PC-3 (cell line): ENCODE results near the gene BBS7. TPM values are rescaled to one million over a fixed set of nuclear protein-coding genes. Genes with fewer than 3 reads are reported as not detected.

ENCODE experiments used
- ATAC-seq: fragments of 200-7000 bp; cut with Tn5 transposase; 2 replicates; pipeline ENCODE4 v1.9.1; 2020; ENCODE audit warnings: mild to moderate bottlenecking, moderate library complexity
- BruUV-seq: library from RNA; stranded (reverse); fragments of 400-500 nt; replicated peaks from 2 replicates; lab custom pipeline; 2021; lab: Mats Ljungman, UMichigan
- CTCF ChIA-PET: fragments of 300-600 bp; sonication (Branson Sonifier 250); formaldehyde crosslinking; loops from one replicate; lab custom pipeline; 2022; ENCODE audit warnings: antibody characterized with exemption; lab: Charles Lee
- POLR2A ChIA-PET: fragments of 300-600 bp; sonication (Branson Sonifier 250); formaldehyde crosslinking; loops from one replicate; lab custom pipeline; 2022; ENCODE audit warnings: antibody characterized with exemption; ENCODE audit not compliant: unreplicated experiment; lab: Charles Lee
- DNase-seq: peaks from one replicate; pipeline ENCODE4 v3.0.0-alpha.2; 2015
- H2AFZ ChIP-seq: fragments of 300-600 bp; sonication (generic); 2 replicates; pipeline ENCODE4 v1.6.0; 2016; ENCODE audit warnings: antibody characterized with exemption, low read length
- H3F3A ChIP-seq: fragments of 300-600 bp; sonication (generic); one replicate; pipeline ENCODE4 v1.6.0; 2017; ENCODE audit warnings: antibody characterized with exemption, low read length, control low read depth, mild to moderate bottlenecking; ENCODE audit not compliant: unreplicated experiment
- H3K27ac ChIP-seq: fragments of 300-600 bp; sonication (generic); 2 replicates; pipeline ENCODE4 v1.5.1; 2016; ENCODE audit warnings: mild to moderate bottlenecking, low read length
- H3K27me3 ChIP-seq: fragments of 300-600 bp; sonication (generic); 2 replicates; pipeline ENCODE4 v1.6.1; 2016; ENCODE audit warnings: low read length, mixed read lengths
- H3K36me3 ChIP-seq: fragments of 300-600 bp; sonication (generic); 2 replicates; pipeline ENCODE4 v1.6.1; 2016; ENCODE audit warnings: low read depth, mixed run types, low read length, mixed read lengths
- H3K4me1 ChIP-seq: fragments of 300-600 bp; sonication (generic); 2 replicates; pipeline ENCODE4 v1.5.1; 2016; ENCODE audit warnings: low read length; ENCODE audit not compliant: insufficient read depth
- H3K4me2 ChIP-seq: fragments of 300-600 bp; sonication (generic); 2 replicates; pipeline ENCODE4 v1.6.0; 2016; ENCODE audit warnings: low read length
- H3K4me3 ChIP-seq: fragments of 300-600 bp; sonication (generic); 2 replicates; pipeline ENCODE4 v1.5.1; 2016; ENCODE audit warnings: mild to moderate bottlenecking, low read length, mixed read lengths
- H3K79me2 ChIP-seq: fragments of 300-600 bp; sonication (generic); 2 replicates; pipeline ENCODE4 v1.6.1; 2017; ENCODE audit warnings: low read length, mixed read lengths
- H3K9ac ChIP-seq: fragments of 300-600 bp; sonication (generic); 2 replicates; pipeline ENCODE4 v1.6.0; 2016; ENCODE audit warnings: mild to moderate bottlenecking, low read length
- H3K9me2 ChIP-seq: fragments of 300-600 bp; sonication (generic); replicated peaks from 2 replicates; pipeline ENCODE4 v1.6.1; 2016; ENCODE audit warnings: mixed run types, low read length, mixed read lengths
- H3K9me3 ChIP-seq: fragments of 300-600 bp; sonication (generic); 2 replicates; pipeline ENCODE4 v1.6.1; 2016; ENCODE audit warnings: low read length, mixed read lengths
- H4K20me1 ChIP-seq: fragments of 300-600 bp; sonication (generic); 2 replicates; pipeline ENCODE4 v1.6.1; 2016; ENCODE audit warnings: low read length, mixed read lengths
- CTCF ChIP-seq: fragments of 300-600 bp; sonication (generic); conservative IDR thresholded peaks from 2 replicates; pipeline ENCODE4 v1.5.1; 2017; ENCODE audit warnings: antibody characterized with exemption, low read depth, mild to moderate bottlenecking, low read length
- EZH2 ChIP-seq: fragments of 300-600 bp; sonication (generic); IDR thresholded peaks from one replicate; pipeline ENCODE4 v1.6.1; 2017; ENCODE audit warnings: antibody characterized with exemption, mild to moderate bottlenecking, low read length; ENCODE audit not compliant: unreplicated experiment
- EZH2phosphoT487 ChIP-seq: fragments of 300-600 bp; sonication (generic); IDR thresholded peaks from 2 replicates; pipeline ENCODE4 v1.6.1; 2018; ENCODE audit warnings: mild to moderate bottlenecking, antibody characterized with exemption, low read length, borderline replicate concordance
- intact Hi-C: fragments of 100-400 bp; cut with micrococcal nuclease; formaldehyde crosslinking; loops from 2 replicates; pipeline ENCODE4 v1.9.0; 2023
- total RNA-seq: library from RNA; depleted of rRNA; stranded (reverse); fragments of >200 nt; gene quantifications from 2 replicates; pipeline ENCODE4 v1.2.3, GENCODE V29; 2014

Gene BBS7
- total RNA-seq, 1 experiment from 2014 or later, result 10.1 TPM

DNA sequence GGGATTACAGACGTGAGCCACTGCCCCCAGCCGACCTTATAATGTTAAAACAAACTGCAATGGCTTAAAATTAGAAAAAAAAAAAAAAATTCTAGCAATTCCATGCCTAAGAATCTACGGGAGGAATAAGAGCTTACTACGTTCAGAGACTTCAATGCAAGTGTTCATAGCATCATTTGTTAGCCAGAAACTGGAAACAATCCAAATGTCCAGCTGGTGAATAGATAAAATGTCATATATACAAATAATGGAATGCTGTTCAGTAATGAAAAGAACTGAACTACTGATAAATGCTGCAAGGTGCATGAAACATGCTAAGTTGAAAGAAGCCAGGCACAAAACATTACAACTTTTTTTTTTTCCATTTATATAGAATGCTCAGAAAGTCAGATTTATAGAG is 63.9 kb downstream of the BBS7 start:
- no peaks in the 10 kb centered on the region for H4K20me1 ChIP-seq
- H3K9me2 ChIP-seq, result no peaks in the 10 kb centered on the region
- BruUV-seq, result no TSS peak
- ATAC-seq (no peak), DNase-seq (no peak)
- H3K4me3 ChIP-seq, result no peak overlapping the region
- H3K27me3 ChIP-seq, result no peaks in the 10 kb centered on the region
- no peak overlapping the region for H3K4me2 ChIP-seq
- H2AFZ ChIP-seq, result no peak overlapping the region
- no peak overlapping the region for H3K9ac ChIP-seq
- no peak overlapping the region for H3K27ac ChIP-seq
- intact Hi-C loops, result no loop called here
- no peaks in the 10 kb centered on the region for H3K9me3 ChIP-seq
- POLR2A ChIA-PET, result no interaction called here
- TF ChIP-seq EZH2 (no peak), CTCF (no peak), EZH2phosphoT487 (no peak)
- no peaks in the 10 kb centered on the region for H3F3A ChIP-seq
- CTCF ChIA-PET, result no interaction called here
- H3K36me3 ChIP-seq, result peaks cover 24% of the 10 kb centered on the region
- peaks cover 24% of the 10 kb centered on the region for H3K79me2 ChIP-seq
- H3K4me1 ChIP-seq, result peaks cover 14% of the 10 kb centered on the region

DNA sequence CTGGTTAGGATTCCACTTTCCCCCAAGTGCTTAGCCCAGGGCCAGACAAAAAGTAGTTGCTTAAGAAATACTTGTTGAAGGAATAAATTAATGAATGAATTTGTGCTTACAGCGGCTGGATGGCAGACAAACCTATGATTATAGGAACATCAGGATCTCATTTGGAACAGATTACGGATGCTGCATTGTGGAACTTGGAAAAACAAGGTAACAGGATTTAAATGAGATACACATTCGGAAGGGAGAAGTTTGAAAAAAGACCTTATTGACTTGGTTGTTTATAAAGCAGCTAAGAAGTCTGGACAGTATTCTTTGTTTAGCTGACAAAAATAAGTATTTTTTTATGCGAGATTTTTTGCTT is 68.6 kb downstream of the BBS7 start:
- Histone ChIP-seq H3F3A (no peaks in the 10 kb centered on the region), H3K9me2 (no peaks in the 10 kb centered on the region), H3K79me2 (peaks cover 27% of the 10 kb centered on the region), H3K4me3 (peak overlapping the region; percentile 84), H3K4me2 (peak overlapping the region; percentile 94), H3K4me1 (peaks cover 19% of the 10 kb centered on the region), H3K27ac (peak overlapping the region; percentile 27; the same call in 1 of the 2 replicates), H3K9me3 (no peaks in the 10 kb centered on the region), H3K9ac (peak overlapping the region; percentile 93), H2AFZ (peak overlapping the region; percentile 85), H3K36me3 (peaks cover 14% of the 10 kb centered on the region; the same call in 1 of the 2 replicates), H4K20me1 (no peaks in the 10 kb centered on the region), H3K27me3 (no peaks in the 10 kb centered on the region)
- BruUV-seq, result no TSS peak
- TF ChIP-seq EZH2 (no peak), CTCF (no peak)
- CTCF ChIA-PET, result interaction anchor here (0.5 kb wide), 1 partner anchor 916 kb away, joined by 3 read pairs; no protein-coding TSS in a partner anchor
- no peak for DNase-seq
- no peak for ATAC-seq
- intact Hi-C loops, result loop anchor here (2.0 kb wide), 1 partner anchor 73 kb away; no protein-coding TSS in a partner anchor
- POLR2A ChIA-PET, result interaction anchor here (1.0 kb wide), 1 partner anchor 23 kb away, joined by 5 read pairs; no protein-coding TSS in a partner anchor
